ENCODE results near the gene PAOX.

The PAOX gene

GRCh38 chr10:133438711-133439273 lies 59.7 kb downstream of the PAOX start:
- DNase-seq (ENCODE audit: low read depth, low spot score), result peak; percentile 36

GRCh38 chr10:133439517-133440461 lies 60.7 kb downstream of the PAOX start:
- no peak for DNase-seq (ENCODE audit: low read depth, low spot score)

- peak; percentile 0 for DNase-seq (ENCODE audit: low read depth, low spot score)
Observed at GRCh38 chr10:133440633-133441285, 61.7 kb downstream of the PAOX start.

Measured in ELF-1 (cell line).